Fibroblast of the aortic adventitia (primary cell): ENCODE results near the gene BAHD1. TPM values are rescaled to one million over a fixed set of nuclear protein-coding genes. Genes with fewer than 3 reads are reported as not detected.

ENCODE experiments used
- DNase-seq: peaks from one replicate; pipeline ENCODE4 v3.0.0-alpha.2; 2010; ENCODE audit warnings: low read depth
- H3K4me3 ChIP-seq: 2 replicates; pipeline ENCODE4 v1.5.1; 2011; ENCODE audit warnings: low read depth, mild to moderate bottlenecking, control low read depth, low read length, moderate library complexity
- CTCF ChIP-seq: IDR thresholded peaks from 2 replicates; pipeline ENCODE4 v1.5.1; 2011; ENCODE audit warnings: mild to moderate bottlenecking, low read length, control low read depth, inconsistent platforms; ENCODE audit not compliant: insufficient read depth
- total RNA-seq: library from RNA; depleted of rRNA; stranded (reverse); fragments of >200 nt; gene quantifications from 2 replicates; pipeline ENCODE4 v1.2.3, GENCODE V29; 2012; ENCODE audit warnings: low replicate concordance

The BAHD1 gene
- total RNA-seq, 1 donor: 9.0 TPM

DNA sequence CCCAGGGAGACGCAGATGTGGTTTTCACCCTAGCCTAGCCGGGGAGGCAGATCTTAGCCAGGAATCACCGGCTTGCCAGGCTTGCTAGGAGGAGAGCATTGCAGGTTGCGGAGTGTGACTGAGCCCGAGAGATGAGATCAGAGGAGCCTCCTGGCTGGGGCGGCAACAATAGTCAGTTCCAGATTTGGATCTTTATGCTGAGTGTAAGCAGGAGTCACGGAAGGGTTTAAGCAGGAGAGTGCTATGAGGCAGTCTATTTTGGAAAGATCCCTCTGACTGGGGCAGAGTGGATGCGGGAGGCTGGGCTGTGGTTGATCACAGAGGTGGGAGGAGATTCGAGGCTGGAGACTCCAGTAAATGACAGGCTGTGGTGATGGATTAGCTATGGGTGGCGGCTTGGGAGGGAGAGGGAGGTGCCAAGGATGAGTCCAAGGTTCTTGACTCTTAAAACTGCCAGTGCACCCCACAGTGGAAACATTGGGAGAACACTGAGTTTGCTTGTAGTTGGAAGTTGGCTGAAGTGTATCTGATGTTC, 10.4 kb upstream of the BAHD1 start:
- TF ChIP-seq CTCF: no peak
- DNase-seq: peak; percentile 38
- no peak overlapping the region for H3K4me3 ChIP-seq

- no peak for TF ChIP-seq CTCF
- no peak overlapping the region for H3K4me3 ChIP-seq
- DNase-seq: no peak
Measured at GRCh38 chr15:40435023-40435709, 5.6 kb upstream of the BAHD1 start.

- no peak for DNase-seq
- no peak overlapping the region for H3K4me3 ChIP-seq
- TF ChIP-seq CTCF: no peak
Measured at GRCh38 chr15:40435710-40436089, 5.1 kb upstream of the BAHD1 start.

DNA sequence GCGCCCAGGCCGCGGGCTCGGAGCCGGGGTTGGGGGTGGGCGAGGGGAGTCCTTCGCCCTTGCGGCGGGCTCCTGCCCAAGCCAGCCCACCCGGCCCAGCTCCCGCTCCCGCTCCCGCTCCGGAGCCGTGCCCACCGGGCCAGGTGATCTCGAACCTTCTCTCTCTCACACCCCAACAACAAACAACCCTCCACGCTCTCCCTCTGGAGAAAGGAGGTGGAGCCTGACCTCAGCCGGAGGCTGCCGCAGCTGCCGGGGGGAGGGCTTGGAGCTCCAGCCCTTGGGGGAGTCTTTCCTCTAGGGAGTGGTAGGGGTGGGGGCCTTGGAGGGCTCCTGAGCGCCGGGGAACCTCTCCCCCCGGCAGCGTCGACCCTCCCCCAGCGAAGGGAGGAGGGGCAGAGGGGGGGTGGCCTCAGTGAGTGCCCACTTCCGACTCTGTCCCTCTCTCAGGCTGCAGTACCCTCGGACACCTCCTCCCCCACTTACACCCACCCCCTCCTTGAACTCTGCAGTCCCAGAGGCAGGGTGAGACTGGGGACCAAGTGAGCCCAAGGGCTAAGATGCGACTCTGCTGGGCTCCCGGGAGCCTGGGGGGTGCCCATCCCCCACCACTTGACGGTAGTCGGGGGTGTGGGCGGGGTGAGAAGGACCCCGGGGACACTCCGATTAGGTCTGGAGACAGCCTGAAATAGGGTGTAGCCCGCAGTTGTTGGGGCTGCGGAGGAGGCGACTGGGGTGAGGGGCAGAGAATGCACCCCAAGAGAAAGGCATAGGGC, 4.4 kb upstream of the BAHD1 start:
- H3K4me3 ChIP-seq: peak overlapping the region; percentile 44
- DNase-seq: no peak
- TF ChIP-seq CTCF: no peak

- no peak for TF ChIP-seq CTCF
- H3K4me3 ChIP-seq: no peak overlapping the region
- no peak for DNase-seq
Measured at GRCh38 chr15:40436892-40437751, 3.6 kb upstream of the BAHD1 start.
